Neural cell (in vitro differentiated cells): ENCODE results near the gene CTDP1.

Experiments used
- EP300 ChIP-seq: fragments of 450-650 bp; conservative IDR thresholded peaks from 2 replicates; pipeline ENCODE4 v1.6.1; 2014; ENCODE audit warnings: antibody characterized with exemption, mild to moderate bottlenecking, moderate library complexity; ENCODE audit not compliant: poor library complexity, severe bottlenecking
- EZH2 ChIP-seq: fragments of 200-600, 300-800 bp; shearing (Covaris generic), sonication (generic); IDR thresholded peaks from 2 replicates; pipeline ENCODE4 v1.6.1; 2014; ENCODE audit warnings: antibody characterized with exemption, low read length, borderline replicate concordance, mild to moderate bottlenecking; ENCODE audit not compliant: insufficient read depth, poor library complexity, severe bottlenecking
- POLR2AphosphoS5 ChIP-seq: IDR thresholded peaks from 2 replicates; pipeline ENCODE4 v1.6.1; 2012
- TAF1 ChIP-seq: IDR thresholded peaks from 2 replicates; pipeline ENCODE4 v1.6.1; 2012; ENCODE audit warnings: low read depth
- TF ChIP-seq, protein P1 (sequence below): fragments of 450-650 bp; IDR thresholded peaks from 2 replicates; pipeline ENCODE4 v1.5.1; 2014; ENCODE audit warnings: antibody characterized with exemption, mild to moderate bottlenecking, moderate library complexity; ENCODE audit not compliant: poor library complexity, severe bottlenecking

DNA sequence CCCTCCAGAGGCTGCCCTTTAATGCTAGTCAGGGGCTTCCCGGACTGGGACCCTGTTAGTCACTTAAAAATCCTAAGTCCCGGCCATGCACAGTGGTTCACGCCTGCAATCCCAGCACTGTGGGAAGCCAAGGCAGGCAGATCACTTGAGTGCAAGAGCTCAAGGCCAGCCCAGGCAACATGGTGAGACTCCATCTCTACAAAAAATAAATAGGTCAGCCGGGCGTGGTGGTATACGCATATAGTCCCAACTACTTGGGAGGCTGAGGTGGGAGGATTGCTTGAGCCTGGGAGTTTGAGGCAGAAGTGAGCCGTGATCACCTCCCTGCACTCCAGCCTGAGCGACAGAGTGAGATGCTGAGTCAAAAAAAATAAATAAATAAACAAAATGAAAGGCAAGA, 100.9 kb downstream of the CTDP1 start:
- no peak for TF ChIP-seq POLR2AphosphoS5
- TF ChIP-seq, protein P1, sequence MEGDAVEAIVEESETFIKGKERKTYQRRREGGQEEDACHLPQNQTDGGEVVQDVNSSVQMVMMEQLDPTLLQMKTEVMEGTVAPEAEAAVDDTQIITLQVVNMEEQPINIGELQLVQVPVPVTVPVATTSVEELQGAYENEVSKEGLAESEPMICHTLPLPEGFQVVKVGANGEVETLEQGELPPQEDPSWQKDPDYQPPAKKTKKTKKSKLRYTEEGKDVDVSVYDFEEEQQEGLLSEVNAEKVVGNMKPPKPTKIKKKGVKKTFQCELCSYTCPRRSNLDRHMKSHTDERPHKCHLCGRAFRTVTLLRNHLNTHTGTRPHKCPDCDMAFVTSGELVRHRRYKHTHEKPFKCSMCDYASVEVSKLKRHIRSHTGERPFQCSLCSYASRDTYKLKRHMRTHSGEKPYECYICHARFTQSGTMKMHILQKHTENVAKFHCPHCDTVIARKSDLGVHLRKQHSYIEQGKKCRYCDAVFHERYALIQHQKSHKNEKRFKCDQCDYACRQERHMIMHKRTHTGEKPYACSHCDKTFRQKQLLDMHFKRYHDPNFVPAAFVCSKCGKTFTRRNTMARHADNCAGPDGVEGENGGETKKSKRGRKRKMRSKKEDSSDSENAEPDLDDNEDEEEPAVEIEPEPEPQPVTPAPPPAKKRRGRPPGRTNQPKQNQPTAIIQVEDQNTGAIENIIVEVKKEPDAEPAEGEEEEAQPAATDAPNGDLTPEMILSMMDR = no peak
- no peak for TF ChIP-seq EP300
- TF ChIP-seq TAF1 = no peak
- no peak for TF ChIP-seq EZH2
